Ascending aorta (tissue), 2 donors: ENCODE results near the gene SMPD3. TPM values are rescaled to one million over a fixed set of nuclear protein-coding genes. Genes with fewer than 3 reads are reported as not detected.

Experiments
- DNase-seq, 2 donors: peaks; one replicate each; pipeline ENCODE4 v3.0.0-alpha.2; 2019; ENCODE audit warnings: low spot score in 2 of 2
- H3K27ac ChIP-seq, 2 donors: fragments of 200-600 bp; sonication (generic); one replicate each; pipeline ENCODE4 v1.5.1; 2016 to 2017; ENCODE audit warnings: mild to moderate bottlenecking in 1 of 2
- H3K27me3 ChIP-seq: fragments of 200-600 bp; sonication (generic); one replicate; pipeline ENCODE4 v1.5.1; 2017
- H3K36me3 ChIP-seq, 2 donors: fragments of 200-600 bp; sonication (generic); one replicate each; pipeline ENCODE4 v1.5.1; 2016
- H3K4me1 ChIP-seq, 2 donors: fragments of 200-600 bp; sonication (generic); one replicate each; pipeline ENCODE4 v1.5.1; 2016 to 2017; ENCODE audit warnings: mild to moderate bottlenecking in 1 of 2
- H3K4me3 ChIP-seq, 2 donors: fragments of 200-600 bp; sonication (generic); one replicate each; pipeline ENCODE4 v1.5.1; 2016 to 2017; ENCODE audit warnings: mild to moderate bottlenecking in 1 of 2
- H3K9me3 ChIP-seq, 2 donors: fragments of 200-600 bp; sonication (generic); one replicate each; pipeline ENCODE4 v1.5.1; 2016
- CTCF ChIP-seq, 3 experiments: fragments of 200-600 bp in 2 of 3; fragments of 450-650 bp in 1 of 3; sonication (generic) in 2 of 3; IDR thresholded peaks; one replicate each; pipeline ENCODE4 v1.5.1; 2016 to 2019; ENCODE audit warnings: antibody characterized with exemption in 3 of 3, mild to moderate bottlenecking in 1 of 3, moderate library complexity in 1 of 3
- intact Hi-C: fragments of 100-400 bp; cut with DNase I; formaldehyde crosslinking; loops from one replicate; pipeline ENCODE4 v1.15.1; 2023
- total RNA-seq: library from RNA; depleted of rRNA; stranded (reverse); fragments of >200 nt; gene quantifications from one replicate; pipeline ENCODE4 v1.1.0, GENCODE V29; 2016

The SMPD3 gene
- total RNA-seq, 1 donor from 2014 or later = not detected

DNA sequence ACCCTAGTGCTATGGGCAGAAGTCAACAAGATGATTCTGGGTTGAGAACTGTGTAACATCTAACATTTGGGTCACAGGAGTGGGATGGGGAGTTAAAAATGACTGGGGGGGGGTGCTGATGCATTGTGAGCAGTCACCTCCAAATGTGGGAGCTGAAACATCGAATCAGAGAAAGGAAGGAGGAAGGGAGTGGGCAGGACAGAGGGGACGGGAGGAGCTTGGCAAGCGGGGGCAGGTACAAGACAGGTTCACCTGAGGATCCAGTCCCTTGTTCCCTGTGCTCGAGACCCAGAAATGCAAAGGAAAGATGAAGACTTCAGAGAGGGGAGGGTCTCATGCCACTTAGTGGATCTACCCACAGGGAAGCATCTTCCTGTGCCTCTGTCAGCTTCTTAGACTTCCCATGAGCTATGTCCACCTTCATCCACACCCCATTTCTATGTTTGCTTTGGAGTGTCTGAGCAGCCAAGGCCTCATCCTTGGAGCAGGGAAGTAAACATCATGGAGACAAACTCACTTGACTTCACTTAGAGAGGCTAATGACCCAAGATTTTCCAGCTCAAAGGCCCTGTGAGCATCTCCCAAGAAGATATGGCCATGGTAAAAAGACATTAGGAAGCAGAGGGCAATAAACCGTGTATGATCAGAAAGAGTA, 20.5 kb downstream of the SMPD3 start:
- Histone ChIP-seq H3K4me3 (no peak overlapping the region), H3K27ac (no peak overlapping the region), H3K9me3 (no peaks in the 10 kb centered on the region), H3K4me1 (no peaks in the 10 kb centered on the region), H3K27me3 (no peaks in the 10 kb centered on the region), H3K36me3 (no peaks in the 10 kb centered on the region)
- no peak for DNase-seq
- intact Hi-C loops = no loop called here
- no peak for TF ChIP-seq CTCF (IDR thresholded peaks at IDR 0.05)

DNA sequence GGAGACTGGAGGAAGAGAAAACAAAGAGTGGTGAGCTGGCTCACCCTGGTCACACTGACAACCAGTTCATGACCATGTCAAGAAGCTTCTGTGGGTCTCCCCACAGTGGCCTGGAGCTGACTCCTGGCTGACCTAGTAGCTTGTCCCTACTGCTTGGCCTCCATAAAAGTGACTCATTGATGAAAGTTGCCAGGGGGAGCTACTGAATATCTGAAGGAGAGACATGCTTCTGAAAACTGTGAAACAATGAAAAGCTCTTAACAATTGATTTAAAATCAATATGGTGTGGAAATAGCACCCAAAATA, 22.0 kb downstream of the SMPD3 start:
- H3K4me3 ChIP-seq = no peak overlapping the region
- H3K27me3 ChIP-seq = no peaks in the 10 kb centered on the region
- H3K27ac ChIP-seq = no peak overlapping the region
- TF ChIP-seq CTCF (IDR thresholded peaks at IDR 0.05) = no peak
- no peaks in the 10 kb centered on the region for H3K4me1 ChIP-seq
- intact Hi-C loops = no loop called here
- H3K36me3 ChIP-seq = no peaks in the 10 kb centered on the region
- H3K9me3 ChIP-seq = no peaks in the 10 kb centered on the region
- no peak for DNase-seq

- no peaks in the 10 kb centered on the region for H3K36me3 ChIP-seq
Measured at GRCh38 chr16:68425498-68426346, 22.6 kb downstream of the SMPD3 start.

GRCh38 chr16:68423771-68424170, 24.5 kb downstream of the SMPD3 start:
- no peaks in the 10 kb centered on the region for H3K9me3 ChIP-seq
- no peak overlapping the region for H3K27ac ChIP-seq
- H3K4me1 ChIP-seq = no peaks in the 10 kb centered on the region
- no peak for TF ChIP-seq CTCF (IDR thresholded peaks at IDR 0.05)
- no peak for DNase-seq
- H3K4me3 ChIP-seq = no peak overlapping the region
- intact Hi-C loops = no loop called here
- H3K36me3 ChIP-seq = no peaks in the 10 kb centered on the region
- H3K27me3 ChIP-seq = no peaks in the 10 kb centered on the region

More at GRCh38 chr16:68425498-68426346, 22.6 kb downstream of the SMPD3 start:
- Histone ChIP-seq H3K27ac (no peak overlapping the region), H3K4me1 (no peaks in the 10 kb centered on the region), H3K27me3 (no peaks in the 10 kb centered on the region), H3K9me3 (no peaks in the 10 kb centered on the region), H3K4me3 (no peak overlapping the region)
- DNase-seq = no peak
- intact Hi-C loops = no loop called here
- no peak for TF ChIP-seq CTCF (IDR thresholded peaks at IDR 0.05)

GRCh38 chr16:68422396-68422960, 25.8 kb downstream of the SMPD3 start:
- no peaks in the 10 kb centered on the region for H3K4me1 ChIP-seq
- no peaks in the 10 kb centered on the region for H3K36me3 ChIP-seq
- H3K27me3 ChIP-seq = no peaks in the 10 kb centered on the region
- H3K27ac ChIP-seq = no peak overlapping the region
- intact Hi-C loops = no loop called here
- H3K9me3 ChIP-seq = no peaks in the 10 kb centered on the region
- TF ChIP-seq CTCF (IDR thresholded peaks at IDR 0.05) = no peak
- no peak overlapping the region for H3K4me3 ChIP-seq
- no peak for DNase-seq
